Body of pancreas (tissue), 4 donors: ENCODE results near the gene DAB1.

Source experiments
- CTCF ChIP-seq, 7 experiments: fragments of 450-650 bp in 4 of 7; fragments of 200-600 bp in 3 of 7; sonication (generic) in 3 of 7; IDR thresholded peaks; one replicate each; pipeline ENCODE4 v1.5.1; 2016 to 2019; ENCODE audit warnings: antibody characterized with exemption in 7 of 7
- POLR2A ChIP-seq, 3 donors: fragments of 450-650 bp; IDR thresholded peaks; one replicate each; pipeline ENCODE4 v1.6.1; 2016; ENCODE audit warnings: antibody characterized with exemption in 3 of 3, mild to moderate bottlenecking in 2 of 3

DNA sequence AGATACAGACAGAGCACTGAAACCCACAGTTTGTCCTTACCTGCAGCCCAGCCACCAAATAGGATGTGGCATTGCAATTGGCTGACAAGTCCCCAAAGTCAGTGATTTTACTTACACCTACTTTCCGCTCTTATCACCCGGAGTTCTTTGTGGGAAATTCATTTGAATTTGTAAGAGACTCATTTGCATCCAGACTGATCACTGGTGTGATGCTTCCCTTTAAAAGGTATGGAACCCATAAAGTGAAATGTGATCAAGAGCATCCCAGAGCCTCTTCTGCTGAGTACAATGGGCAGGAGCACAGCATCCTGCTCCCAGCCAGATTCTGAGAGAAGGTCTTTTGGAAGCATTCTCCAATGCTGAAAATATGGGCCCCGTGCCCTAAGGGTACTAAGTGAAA is 161.4 kb downstream of the DAB1 start:
- no peak for TF ChIP-seq CTCF (IDR thresholded peaks at IDR 0.05)
- no peak for TF ChIP-seq POLR2A (IDR thresholded peaks at IDR 0.05)
